Subcutaneous adipose tissue (tissue), 4 donors: Measurements from ENCODE around the gene FBXL20. TPM values are rescaled to one million over a fixed set of nuclear protein-coding genes. Genes with fewer than 3 reads are reported as not detected.

Source experiments
- total RNA-seq, 4 donors: library from RNA; depleted of rRNA; stranded (reverse); fragments of >200 nt; gene quantifications; one replicate each; pipeline ENCODE4 v1.1.0, GENCODE V29; 2016
- TF ChIP-seq, protein P1 (sequence below): fragments of 450-650 bp; IDR thresholded peaks from one replicate; pipeline ENCODE4 v1.5.1; 2016; ENCODE audit warnings: low read depth, mild to moderate bottlenecking, control low read depth, antibody characterized with exemption, moderate library complexity

FBXL20 gene
- total RNA-seq, 4 donors from 2014 or later = 20.2 to 29.8 (median 25.6) TPM

GRCh38 chr17:39225308-39225958 is 176.0 kb downstream of the FBXL20 start, which contains the start of gene STAC2:
STAC2 (minus strand) TSS chr17:39225945; CDS start chr17:39225502, 443 bp downstream.
- TF ChIP-seq, protein P1, sequence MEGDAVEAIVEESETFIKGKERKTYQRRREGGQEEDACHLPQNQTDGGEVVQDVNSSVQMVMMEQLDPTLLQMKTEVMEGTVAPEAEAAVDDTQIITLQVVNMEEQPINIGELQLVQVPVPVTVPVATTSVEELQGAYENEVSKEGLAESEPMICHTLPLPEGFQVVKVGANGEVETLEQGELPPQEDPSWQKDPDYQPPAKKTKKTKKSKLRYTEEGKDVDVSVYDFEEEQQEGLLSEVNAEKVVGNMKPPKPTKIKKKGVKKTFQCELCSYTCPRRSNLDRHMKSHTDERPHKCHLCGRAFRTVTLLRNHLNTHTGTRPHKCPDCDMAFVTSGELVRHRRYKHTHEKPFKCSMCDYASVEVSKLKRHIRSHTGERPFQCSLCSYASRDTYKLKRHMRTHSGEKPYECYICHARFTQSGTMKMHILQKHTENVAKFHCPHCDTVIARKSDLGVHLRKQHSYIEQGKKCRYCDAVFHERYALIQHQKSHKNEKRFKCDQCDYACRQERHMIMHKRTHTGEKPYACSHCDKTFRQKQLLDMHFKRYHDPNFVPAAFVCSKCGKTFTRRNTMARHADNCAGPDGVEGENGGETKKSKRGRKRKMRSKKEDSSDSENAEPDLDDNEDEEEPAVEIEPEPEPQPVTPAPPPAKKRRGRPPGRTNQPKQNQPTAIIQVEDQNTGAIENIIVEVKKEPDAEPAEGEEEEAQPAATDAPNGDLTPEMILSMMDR = no peak

DNA sequence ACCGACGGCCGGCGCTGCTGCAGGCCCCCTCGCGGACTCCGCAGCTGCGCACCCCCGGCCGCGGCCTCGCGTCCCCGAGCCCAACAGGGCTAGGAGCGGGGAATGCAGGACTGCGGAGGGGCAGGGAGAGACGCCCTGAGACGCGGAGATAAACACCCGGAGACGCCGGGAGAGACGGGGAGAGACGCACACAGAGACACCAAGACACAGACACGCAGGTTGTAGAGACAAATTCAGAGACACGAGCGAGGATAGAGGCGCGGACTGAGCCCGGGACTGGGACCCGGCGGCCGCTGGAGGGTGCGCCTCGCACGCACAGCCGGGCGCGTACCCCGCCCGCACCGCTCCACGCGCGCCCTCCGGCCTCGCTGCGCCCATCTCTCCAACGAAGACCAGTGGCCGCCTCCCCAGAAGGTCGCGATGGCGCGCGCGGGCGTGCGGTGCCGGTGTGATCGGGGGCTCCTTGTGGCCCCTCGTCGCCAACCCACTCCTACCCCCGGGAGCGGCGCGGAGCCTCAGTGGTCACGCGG is 176.6 kb downstream of the FBXL20 start:
- TF ChIP-seq, protein P1 = no peak

DNA sequence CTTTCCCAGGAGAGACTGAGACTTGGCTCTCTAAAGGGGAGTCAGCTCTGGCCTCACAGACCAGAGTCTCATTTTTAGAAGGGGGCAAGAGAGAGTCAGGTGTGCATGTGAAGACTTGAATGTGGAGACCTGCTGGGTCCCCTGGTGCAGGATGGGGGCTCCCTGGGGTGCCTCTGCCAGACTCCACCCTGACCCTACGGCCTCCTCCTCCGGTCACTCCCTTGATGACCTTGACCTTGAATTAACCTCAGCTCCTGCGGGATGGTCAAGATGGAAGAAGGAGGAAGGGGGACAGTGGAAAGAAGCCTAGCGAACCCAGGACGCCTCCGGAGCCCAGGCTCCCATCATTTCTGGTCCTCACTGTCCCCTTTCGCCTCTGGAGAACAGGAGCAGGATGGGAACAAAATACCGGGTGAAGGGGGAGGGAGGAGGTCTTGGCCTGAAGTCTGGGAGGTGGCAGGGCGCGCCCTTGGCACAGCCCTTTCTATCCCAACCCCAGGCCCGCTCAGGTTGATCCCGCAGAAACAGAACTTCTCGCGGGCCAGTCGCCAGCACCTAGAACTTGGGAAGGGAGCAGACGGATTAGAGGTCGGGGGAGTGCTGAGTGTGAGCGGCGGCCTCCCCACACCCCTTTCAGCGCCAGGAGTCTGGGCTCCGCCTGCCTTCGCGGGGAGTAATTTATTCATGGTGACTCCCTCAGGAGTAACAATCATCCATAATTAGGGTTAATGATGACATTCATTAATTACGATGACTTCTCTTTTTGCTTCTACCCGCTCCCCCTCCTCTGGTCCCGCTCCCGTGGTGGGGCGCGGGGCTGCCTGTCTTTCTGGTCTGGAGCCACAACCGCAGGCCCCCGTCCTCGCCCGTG is 177.3 kb downstream of the FBXL20 start:
- TF ChIP-seq, protein P1 = no peak

- TF ChIP-seq, protein P1 = no peak
These were observed 178.3 kb downstream of the FBXL20 start for GRCh38 chr17:39222866-39223834.

DNA sequence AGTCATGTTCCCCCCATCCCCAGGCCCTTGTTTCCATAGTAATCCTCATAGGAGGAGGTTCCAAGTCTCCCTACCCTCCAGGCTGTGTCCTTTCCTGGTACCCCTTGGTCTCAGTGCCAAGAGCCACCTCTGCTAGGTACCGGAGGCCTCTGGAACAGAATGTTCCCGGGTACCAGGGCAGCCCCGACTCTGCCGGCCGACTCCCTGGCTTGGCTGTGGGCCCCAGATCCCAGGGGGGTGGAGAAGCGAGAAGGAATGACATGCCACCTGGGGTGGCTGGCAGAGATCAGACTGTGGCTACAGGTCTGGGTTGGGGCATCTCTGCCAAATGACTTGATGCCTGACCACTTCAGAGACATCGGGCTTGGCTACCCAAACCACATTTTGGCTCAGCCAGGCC is 179.3 kb downstream of the FBXL20 start:
- TF ChIP-seq, protein P1 = no peak

DNA sequence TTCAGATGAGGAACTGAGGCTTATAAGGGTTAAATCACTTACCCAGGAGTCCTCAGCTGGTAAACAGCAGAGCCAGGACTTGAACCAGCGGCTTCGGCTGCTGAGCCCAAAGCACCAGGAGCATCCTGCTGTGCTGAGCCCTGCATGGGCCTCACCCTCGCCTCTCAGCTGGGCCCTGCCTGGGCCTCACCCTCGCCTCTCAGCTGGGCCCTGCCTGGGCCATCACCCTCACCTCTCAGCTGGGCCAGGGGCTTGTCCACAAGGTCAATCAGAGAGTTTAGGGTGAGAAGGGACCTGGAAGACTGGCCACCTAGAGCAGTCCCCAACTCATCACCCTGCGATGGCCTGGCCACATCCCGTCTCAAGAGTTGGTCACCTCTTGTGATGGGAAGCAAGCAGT is 179.9 kb downstream of the FBXL20 start:
- TF ChIP-seq, protein P1 = no peak
